NCI-H1417 treated with DMSO at 0.1 percent for 48 hours (cell line): ENCODE measurements around the gene SPR.

Experiments
- DNase-seq: peaks from one replicate; lab custom pipeline; 2025; lab: John Stamatoyannopoulos, UW

Gene SPR

GRCh38 chr2:72932045-72932740 is 45.0 kb downstream of the SPR start:
- DNase-seq = no peak

DNA sequence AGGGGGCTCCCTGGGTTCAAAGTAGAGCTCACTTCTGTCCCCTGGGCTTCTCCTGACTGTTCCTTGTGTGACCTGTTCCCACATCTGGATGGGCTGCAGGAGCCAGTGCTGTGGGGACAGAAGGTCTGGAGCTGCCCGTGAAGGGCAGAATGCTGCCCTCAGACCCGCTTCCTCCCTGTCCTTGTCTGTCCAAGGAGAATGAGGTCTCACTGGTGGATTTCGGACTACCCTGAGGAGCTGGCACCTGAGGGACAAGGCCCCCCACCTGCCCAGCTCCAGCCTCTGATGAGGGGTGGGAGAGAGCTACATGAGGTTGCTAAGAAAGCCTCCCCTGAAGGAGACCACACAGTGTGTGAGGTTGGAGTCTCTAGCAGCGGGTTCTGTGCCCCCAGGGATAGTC is 45.6 kb downstream of the SPR start:
- DNase-seq = no peak

DNA sequence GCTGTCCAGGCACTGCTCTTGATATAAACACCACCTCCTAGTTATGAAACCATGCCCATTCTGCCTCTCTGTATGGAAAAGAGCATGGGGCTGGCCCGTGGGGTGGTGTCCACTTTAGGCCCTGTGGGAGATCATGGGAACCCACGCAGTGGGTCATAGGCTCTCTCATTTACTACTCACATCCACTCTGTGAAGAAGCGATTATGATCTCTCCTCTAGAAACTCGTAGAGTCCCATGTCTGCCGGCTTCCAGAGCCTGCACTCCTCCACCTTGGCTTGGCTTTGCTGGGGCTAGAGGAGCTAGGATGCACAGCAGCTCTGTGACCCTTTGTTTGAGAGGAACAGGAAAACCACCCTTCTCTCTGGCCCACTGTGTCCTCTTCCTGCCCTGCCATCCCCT is 46.0 kb downstream of the SPR start:
- no peak for DNase-seq

DNA sequence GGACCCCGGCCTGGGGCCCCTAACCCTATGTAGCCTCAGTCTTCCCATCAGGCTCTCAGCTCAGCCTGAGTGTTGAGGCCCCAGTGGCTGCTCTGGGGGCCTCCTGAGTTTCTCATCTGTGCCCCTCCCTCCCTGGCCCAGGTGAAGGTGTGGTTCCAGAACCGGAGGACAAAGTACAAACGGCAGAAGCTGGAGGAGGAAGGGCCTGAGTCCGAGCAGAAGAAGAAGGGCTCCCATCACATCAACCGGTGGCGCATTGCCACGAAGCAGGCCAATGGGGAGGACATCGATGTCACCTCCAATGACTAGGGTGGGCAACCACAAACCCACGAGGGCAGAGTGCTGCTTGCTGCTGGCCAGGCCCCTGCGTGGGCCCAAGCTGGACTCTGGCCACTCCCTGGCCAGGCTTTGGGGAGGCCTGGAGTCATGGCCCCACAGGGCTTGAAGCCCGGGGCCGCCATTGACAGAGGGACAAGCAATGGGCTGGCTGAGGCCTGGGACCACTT is 46.5 kb downstream of the SPR start:
- no peak for DNase-seq

- no peak for DNase-seq
Measured at GRCh38 chr2:72934683-72935610, 47.7 kb downstream of the SPR start.

- no peak for DNase-seq
Measured at GRCh38 chr2:72935611-72935957, 48.4 kb downstream of the SPR start.

GRCh38 chr2:72936660-72937355 is 49.6 kb downstream of the SPR start:
- DNase-seq = no peak

GRCh38 chr2:72937356-72937669 is 50.1 kb downstream of the SPR start:
- no peak for DNase-seq

DNA sequence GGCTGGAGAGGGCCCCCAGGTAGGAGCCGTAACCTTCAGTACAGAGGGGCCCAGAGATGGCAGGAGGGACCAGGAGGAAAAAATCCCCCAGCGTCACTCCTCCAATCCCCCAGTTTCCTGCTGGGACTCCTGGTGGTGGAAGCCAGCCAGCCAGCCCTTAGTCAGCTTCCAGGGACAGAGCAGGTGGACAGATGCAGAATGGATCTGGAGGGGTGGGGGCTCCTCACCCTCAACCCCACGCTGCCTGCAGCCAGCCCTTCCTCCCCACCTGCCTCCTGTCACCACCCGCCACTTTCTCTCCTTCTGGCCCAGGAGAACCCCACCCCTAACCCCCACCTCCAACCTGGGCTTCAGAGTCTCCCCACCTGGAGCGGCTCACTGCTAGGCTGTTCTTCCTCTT is 51.2 kb downstream of the SPR start:
- no peak for DNase-seq

- DNase-seq = no peak
Measured at GRCh38 chr2:72940361-72940760, 53.2 kb downstream of the SPR start.

GRCh38 chr2:72940786-72941185 is 53.6 kb downstream of the SPR start:
- no peak for DNase-seq
